HG02973 (cell line): ENCODE data around the gene ACSM2A.
"Not testable (repeated sequence)": the region's sequence is repeated elsewhere in the genome, so short reads cannot be mapped to it uniquely, and the experiment has no call there.

Source experiments
- ATAC-seq: cut with Tn5 transposase; IDR thresholded peaks from one replicate; pipeline ENCODE4 v1.9.1; 2021; ENCODE audit warnings: moderate library complexity; ENCODE audit not compliant: unreplicated experiment

ACSM2A gene

GRCh38 chr16:20536669-20537068 lies 85.3 kb downstream of the ACSM2A start:
- not testable (repeated sequence) for ATAC-seq
